A172 (cell line): ENCODE results near the gene BAMBI. TPM values are rescaled to one million over a fixed set of nuclear protein-coding genes. Genes with fewer than 3 reads are reported as not detected.

Source experiments
- DNase-seq: peaks from one replicate; pipeline ENCODE4 v3.0.0-alpha.2; 2015; ENCODE audit warnings: low spot score
- total RNA-seq: library from RNA; depleted of rRNA; stranded (reverse); fragments of >200 nt; shearing (Covaris generic); gene quantifications from 2 replicates; pipeline ENCODE4 v1.2.3, GENCODE V29; 2014

BAMBI gene
- total RNA-seq, 1 experiment from 2014 or later = 43.8 TPM

DNA sequence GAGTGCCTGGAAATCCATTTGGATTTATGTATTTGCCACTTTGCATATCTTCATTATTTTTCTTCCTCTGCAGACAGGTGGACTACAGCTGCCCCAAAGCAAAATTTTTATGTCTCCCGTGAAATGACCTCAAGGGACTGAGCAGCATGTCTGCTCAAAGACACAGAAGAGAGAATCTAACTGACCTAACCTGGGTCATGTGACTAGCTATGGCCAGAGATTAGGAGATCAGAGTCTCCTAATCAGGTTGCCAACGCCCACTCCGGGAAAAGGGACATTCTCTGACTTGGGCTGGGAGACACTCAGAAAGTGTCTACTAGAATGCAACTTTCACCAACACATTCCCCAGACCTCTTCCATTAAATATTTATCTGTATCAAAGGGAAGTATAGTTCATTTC lies 2.5 kb upstream of the BAMBI start:
- no peak for DNase-seq

GRCh38 chr10:28676326-28676967 lies 874 bp upstream of the BAMBI start:
- DNase-seq = no peak

GRCh38 chr10:28677888-28678686 lies 766 bp downstream of the BAMBI start:
- DNase-seq = no peak

GRCh38 chr10:28678687-28679457 lies 1.6 kb downstream of the BAMBI start:
- DNase-seq = peak; percentile 40

DNA sequence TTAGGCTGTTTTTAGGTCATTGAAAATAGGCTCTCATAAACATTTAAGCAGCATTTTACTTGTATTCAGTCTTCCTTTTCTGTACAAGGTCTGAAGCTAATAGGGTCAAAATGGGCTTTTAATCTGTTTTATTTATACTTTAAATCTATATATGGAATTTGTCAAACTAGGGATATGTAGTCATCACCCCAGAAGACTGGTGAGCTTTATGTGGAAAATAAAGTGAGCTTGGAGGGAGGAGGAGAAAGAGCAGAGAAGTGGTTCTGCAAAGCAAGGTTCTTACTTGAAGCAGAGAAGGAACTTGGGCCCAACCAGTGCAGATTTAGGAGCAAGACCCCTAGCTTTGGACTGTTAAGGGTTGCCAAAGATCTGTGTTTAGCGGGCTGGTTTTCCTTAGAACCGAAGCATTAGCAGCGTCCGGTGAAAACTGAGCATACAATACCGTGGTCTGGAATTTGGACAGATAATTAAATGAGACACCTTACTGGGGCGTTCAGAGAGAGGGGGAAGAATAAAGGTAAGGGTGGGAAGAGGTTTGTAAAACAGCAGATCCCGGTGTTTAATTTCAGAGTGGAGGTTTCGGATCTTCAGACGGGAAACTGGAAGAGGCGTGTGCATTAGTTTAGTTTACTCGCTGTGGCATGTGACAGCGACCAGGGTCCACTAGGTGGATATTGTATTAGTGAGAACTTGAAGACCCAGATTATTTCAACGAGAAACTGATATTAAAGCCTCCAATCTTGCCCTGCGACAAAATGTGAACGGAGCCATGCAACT lies 2.4 kb downstream of the BAMBI start:
- peak; percentile 42 for DNase-seq

- DNase-seq = no peak
These were observed 3.0 kb downstream of the BAMBI start for GRCh38 chr10:28680358-28680752.

DNA sequence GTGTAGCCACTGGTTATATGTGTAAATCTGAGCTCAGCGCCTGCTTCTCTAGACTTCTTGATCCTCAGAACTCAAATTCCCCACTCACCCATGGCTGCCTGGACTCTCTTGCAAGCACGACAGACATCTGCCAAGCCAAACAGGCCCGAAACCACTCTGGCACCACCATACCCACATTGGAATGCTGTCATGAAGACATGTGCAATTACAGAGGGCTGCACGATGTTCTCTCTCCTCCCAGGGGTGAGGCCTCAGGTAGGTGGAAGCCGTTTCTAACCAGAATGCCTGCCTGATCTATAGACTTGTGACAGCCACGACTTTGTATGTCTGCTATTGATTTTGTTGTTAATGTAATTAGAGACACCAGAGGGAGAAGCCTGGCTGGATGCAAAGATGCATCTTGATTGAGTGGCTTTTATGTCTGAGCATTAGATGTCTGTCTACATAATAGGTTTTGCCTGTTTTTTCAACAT lies 4.0 kb downstream of the BAMBI start:
- DNase-seq = no peak

- no peak for DNase-seq
These were observed 4.8 kb downstream of the BAMBI start for GRCh38 chr10:28681928-28682750.

DNA sequence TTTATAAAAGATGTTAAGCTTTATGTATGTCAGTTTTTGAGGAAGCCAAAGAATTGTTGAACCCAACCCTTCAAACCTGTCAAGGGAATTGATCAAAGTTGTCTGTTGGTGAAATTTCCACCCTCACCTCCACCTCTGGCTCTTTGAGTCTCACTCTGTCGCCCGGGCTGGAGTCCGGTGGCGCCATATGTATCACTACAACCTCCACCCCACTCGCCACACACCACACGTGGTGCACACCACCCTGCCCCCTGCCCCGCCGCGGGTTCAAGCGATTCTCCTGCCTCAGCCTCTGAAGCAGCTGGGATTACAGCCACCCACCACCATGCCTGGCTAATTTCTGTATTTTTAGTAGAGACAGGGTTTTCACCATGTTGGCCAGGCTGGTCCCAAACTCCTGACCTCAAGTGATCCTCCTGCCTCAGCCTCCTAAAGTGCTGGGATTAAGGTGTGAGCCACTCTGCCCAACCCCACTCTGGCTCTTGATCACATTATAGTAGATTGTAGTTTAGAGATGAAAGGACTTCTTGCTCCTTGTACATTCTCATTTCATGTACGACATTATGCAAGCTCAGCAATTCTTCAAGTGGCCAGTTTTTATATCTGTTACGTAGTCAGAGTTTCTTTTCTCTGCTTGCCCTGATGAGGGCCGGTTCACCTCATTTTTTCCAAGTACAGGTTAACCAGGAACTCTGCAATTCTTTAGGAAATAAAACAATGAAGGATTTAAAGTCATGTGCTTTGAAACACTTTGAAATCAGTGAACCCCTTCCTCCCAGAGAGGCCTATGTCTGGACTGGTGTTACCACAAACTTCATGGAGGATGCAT lies 7.0 kb downstream of the BAMBI start:
- no peak for DNase-seq

GRCh38 chr10:28684986-28685580 lies 7.8 kb downstream of the BAMBI start:
- DNase-seq = no peak

DNA sequence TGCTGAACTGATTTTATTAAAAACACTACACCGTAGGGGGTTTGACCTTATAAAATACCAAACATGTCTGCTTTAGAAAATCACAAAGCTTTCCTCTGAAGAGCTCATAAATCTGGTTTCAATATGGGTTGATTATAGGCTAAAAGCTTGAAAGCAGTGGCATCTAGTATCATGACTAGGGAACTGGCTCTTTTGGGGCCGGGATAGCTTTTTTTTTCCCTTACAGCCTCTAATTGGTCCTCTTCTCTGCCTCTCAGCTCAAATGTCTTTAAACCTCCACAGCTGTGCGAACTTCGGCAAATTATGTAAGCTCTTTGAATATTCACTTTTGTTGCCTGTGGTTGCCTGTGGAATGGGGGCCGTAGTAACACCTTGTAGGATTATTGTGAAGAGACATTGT lies 8.4 kb downstream of the BAMBI start:
- DNase-seq = no peak

DNA sequence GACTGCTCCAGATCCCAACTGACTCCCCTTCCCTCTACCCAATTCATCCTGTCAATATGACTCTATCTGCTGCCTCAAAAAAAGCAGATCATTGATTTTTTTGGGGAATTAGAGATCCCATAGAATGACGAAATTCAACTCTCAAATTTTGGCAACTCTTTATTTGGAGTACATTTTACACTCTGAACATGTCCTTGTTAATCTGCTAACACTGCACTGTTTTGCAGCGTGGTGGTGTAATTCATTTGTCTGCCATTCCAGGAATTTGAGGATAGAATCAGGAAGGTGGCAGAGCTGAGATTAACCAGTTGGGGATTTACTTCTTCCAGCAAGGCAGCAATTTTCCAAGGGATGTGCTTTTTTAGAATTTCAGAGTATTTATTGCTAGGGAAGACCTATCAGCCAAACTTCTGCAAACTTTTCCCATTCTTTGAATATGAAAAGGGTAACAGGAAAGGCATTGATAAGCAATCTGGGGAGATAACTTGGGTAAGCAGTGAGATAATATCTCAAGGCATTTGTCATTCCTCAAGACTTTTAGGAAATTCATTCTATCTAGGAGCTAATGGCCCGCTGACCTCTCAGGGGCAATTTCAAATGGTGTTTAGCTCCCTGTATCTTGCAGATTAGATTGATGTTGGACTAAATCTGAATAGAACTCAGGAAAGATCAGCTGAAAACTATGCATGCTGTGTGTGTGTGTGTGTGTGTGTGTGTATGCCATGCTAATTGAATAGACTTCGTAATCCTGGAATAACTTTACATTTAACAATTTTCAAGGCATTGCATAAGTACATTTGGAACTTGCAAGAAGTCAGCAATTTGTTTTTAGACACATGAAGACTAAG lies 9.7 kb downstream of the BAMBI start:
- DNase-seq = no peak

DNA sequence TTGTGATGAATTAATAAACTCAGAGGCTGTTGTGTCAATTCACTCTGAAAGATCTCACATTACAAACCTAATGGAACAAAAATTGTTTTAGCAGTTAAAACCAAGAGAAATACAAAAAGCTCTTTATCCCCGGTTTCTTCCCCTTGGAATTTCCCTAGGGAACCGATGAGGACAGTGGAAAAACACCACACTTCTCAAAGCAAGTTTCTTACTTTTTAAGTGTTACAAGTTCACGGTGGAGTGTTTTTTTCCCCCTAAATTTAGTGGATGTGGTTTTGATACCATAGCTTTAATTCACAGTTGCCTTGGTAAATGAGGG lies 10.3 kb downstream of the BAMBI start:
- no peak for DNase-seq

GRCh38 chr10:28690545-28690944 lies 13.2 kb downstream of the BAMBI start:
- DNase-seq = no peak

- DNase-seq = no peak
These were observed 13.9 kb downstream of the BAMBI start for GRCh38 chr10:28691187-28691694.

- no peak for DNase-seq
These were observed 14.7 kb downstream of the BAMBI start for GRCh38 chr10:28692050-28692449.

DNA sequence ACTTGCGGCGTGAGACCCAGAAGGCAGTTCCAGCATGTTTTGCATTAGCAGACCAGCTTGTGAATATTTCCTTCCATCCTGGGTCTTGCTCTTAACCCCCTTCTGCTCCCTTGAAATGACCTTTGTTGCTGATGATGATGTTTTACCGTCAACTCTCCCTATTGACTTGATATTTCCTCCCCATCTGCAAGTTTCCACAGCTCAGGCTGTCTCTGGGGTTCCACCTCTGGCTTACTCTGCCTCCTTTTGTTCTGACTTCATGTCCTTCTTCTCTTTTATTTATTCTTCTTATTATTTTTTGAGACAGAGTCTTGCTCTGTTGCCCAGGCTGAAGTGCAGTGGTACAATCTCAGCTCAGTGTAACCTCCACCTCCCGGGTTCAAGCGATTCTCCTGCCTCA lies 17.2 kb downstream of the BAMBI start:
- DNase-seq = no peak

- DNase-seq = no peak
These were observed 20.8 kb downstream of the BAMBI start for GRCh38 chr10:28698075-28698474.
